Panc1 (cell line): Measurements from ENCODE around the gene PROM1. TPM values are rescaled to one million over a fixed set of nuclear protein-coding genes. Genes with fewer than 3 reads are reported as not detected.

Source experiments
- ATAC-seq: fragments of 200-7000 bp; cut with Tn5 transposase; 2 replicates; pipeline ENCODE4 v1.9.1; 2020; ENCODE audit warnings: mild to moderate bottlenecking, moderate library complexity
- BruUV-seq: library from RNA; stranded (reverse); fragments of 400-500 nt; replicated peaks from 2 replicates; lab custom pipeline; 2021; lab: Mats Ljungman, UMichigan
- CTCF ChIA-PET: fragments of 300-600 bp; sonication (Branson Sonifier 250); formaldehyde crosslinking; loops from one replicate; lab custom pipeline; 2022; ENCODE audit warnings: antibody characterized with exemption; lab: Charles Lee
- POLR2A ChIA-PET: fragments of 300-600 bp; sonication (Branson Sonifier 250); formaldehyde crosslinking; loops from one replicate; lab custom pipeline; 2022; ENCODE audit warnings: antibody characterized with exemption; lab: Charles Lee
- DNase-seq: peaks from one replicate; pipeline ENCODE4 v3.0.0-alpha.2; 2010; ENCODE audit warnings: low read depth, low spot score
- H3K27ac ChIP-seq: 2 replicates; pipeline ENCODE4 v1.5.1; 2011; ENCODE audit warnings: mild to moderate bottlenecking, low read length, inconsistent platforms
- H3K27me3 ChIP-seq: fragments of 200-500 bp; sonication (Bioruptor generic); 2 replicates; pipeline ENCODE4 v1.6.0; 2014; ENCODE audit warnings: low read length, inconsistent platforms; ENCODE audit not compliant: control insufficient read depth, insufficient read depth
- H3K36me3 ChIP-seq: fragments of 200-500 bp; sonication (Bioruptor generic); 2 replicates; pipeline ENCODE4 v1.5.1; 2014; ENCODE audit warnings: inconsistent platforms, mild to moderate bottlenecking, low read length, moderate library complexity; ENCODE audit not compliant: control insufficient read depth, insufficient read depth
- H3K4me1 ChIP-seq: 2 replicates; pipeline ENCODE4 v1.5.1; 2011; ENCODE audit warnings: inconsistent platforms, mild to moderate bottlenecking, low read length, moderate library complexity; ENCODE audit not compliant: control insufficient read depth, insufficient read depth
- H3K4me3 ChIP-seq, 2 experiments: 2 replicates each; pipeline ENCODE4 v1.5.1; 2011 to 2012; ENCODE audit warnings: low read depth in 2 of 2, low read length in 2 of 2, mild to moderate bottlenecking in 2 of 2, inconsistent platforms in 1 of 2, moderate library complexity in 1 of 2
- H3K9me3 ChIP-seq: fragments of 200-500 bp; sonication (Bioruptor generic); 2 replicates; pipeline ENCODE4 v1.5.1; 2014; ENCODE audit warnings: low read depth, mild to moderate bottlenecking, inconsistent platforms, low read length, moderate library complexity; ENCODE audit not compliant: control insufficient read depth, insufficient read depth
- CTCF ChIP-seq: fragments of 450-650 bp; IDR thresholded peaks from 2 replicates; pipeline ENCODE4 v1.5.1; 2017; ENCODE audit warnings: mild to moderate bottlenecking
- POLR2AphosphoS5 ChIP-seq: IDR thresholded peaks from 2 replicates; pipeline ENCODE4 v1.6.1; 2012; ENCODE audit warnings: mild to moderate bottlenecking, low read depth, low read length, moderate library complexity
- REST ChIP-seq, 2 experiments: IDR thresholded peaks; 2 replicates each; pipeline ENCODE4 v1.6.1; 2011 to 2012; ENCODE audit warnings: low read depth in 2 of 2, control low read depth in 1 of 2, low read length in 1 of 2, mild to moderate bottlenecking in 1 of 2, moderate library complexity in 1 of 2; ENCODE audit not compliant: insufficient read depth in 1 of 2
- SIN3A ChIP-seq: IDR thresholded peaks from 2 replicates; pipeline ENCODE4 v1.6.1; 2012; ENCODE audit warnings: low read depth, mild to moderate bottlenecking, low read length, moderate library complexity, borderline replicate concordance; ENCODE audit not compliant: insufficient read depth
- TCF7L2 ChIP-seq: IDR thresholded peaks from 2 replicates; pipeline ENCODE4 v1.6.1; 2011; ENCODE audit warnings: mild to moderate bottlenecking, low read depth, low read length, inconsistent platforms
- in situ Hi-C: cut with HindIII; loops from 2 replicates; pipeline ENCODE4 v1.10.0; 2016; ENCODE audit warnings: low sequenced_read_pairs, low pct_unique_long_range_greater_than_20kb
- intact Hi-C: fragments of 100-400 bp; cut with micrococcal nuclease; formaldehyde crosslinking; loops from one replicate; pipeline ENCODE4 v1.10.0; 2022; ENCODE audit not compliant: unreplicated experiment
- total RNA-seq: library from RNA; stranded (reverse); gene quantifications from one replicate; pipeline ENCODE4 v1.2.1, GENCODE V29; 2021; ENCODE audit not compliant: unreplicated experiment

The PROM1 gene
- total RNA-seq, 1 experiment from 2014 or later, result 0.18 TPM

GRCh38 chr4:15944895-15945294 lies 138.9 kb downstream of the PROM1 start:
- BruUV-seq, result no TSS peak
- CTCF ChIA-PET, result no interaction called here
- no peaks in the 10 kb centered on the region for H3K9me3 ChIP-seq
- H3K27ac ChIP-seq, result no peak overlapping the region
- POLR2A ChIA-PET, result no interaction called here
- H3K27me3 ChIP-seq, result no peaks in the 10 kb centered on the region
- intact Hi-C loops, result no loop called here
- in situ Hi-C loops, result no loop called here
- H3K4me1 ChIP-seq, result no peaks in the 10 kb centered on the region
- H3K4me3 ChIP-seq, result no peak overlapping the region
- ATAC-seq (no peak), DNase-seq (no peak)
- TF ChIP-seq CTCF (no peak), POLR2AphosphoS5 (no peak), SIN3A (no peak), REST (IDR thresholded peaks at IDR 0.05; ENCODE audit: insufficient read depth in 1 of 2, low read depth in 2 of 2, low read length in 1 of 2) (no peak), TCF7L2 (no peak)
- no peaks in the 10 kb centered on the region for H3K36me3 ChIP-seq

- intact Hi-C loops (no loop called here), in situ Hi-C loops (no loop called here)
- Histone ChIP-seq H3K4me3 (no peak overlapping the region), H3K9me3 (no peaks in the 10 kb centered on the region), H3K27ac (no peak overlapping the region), H3K27me3 (no peaks in the 10 kb centered on the region), H3K4me1 (no peaks in the 10 kb centered on the region), H3K36me3 (no peaks in the 10 kb centered on the region)
- ChIA-PET POLR2A (no interaction called here), CTCF (no interaction called here)
- DNase-seq (no peak), ATAC-seq (no peak)
- no TSS peak for BruUV-seq
- no peak for TF ChIP-seq REST (IDR thresholded peaks at IDR 0.05; ENCODE audit: insufficient read depth in 1 of 2, low read depth in 2 of 2, low read length in 1 of 2)
- no peak for TF ChIP-seq POLR2AphosphoS5
- TF ChIP-seq TCF7L2, result no peak
- no peak for TF ChIP-seq SIN3A
- TF ChIP-seq CTCF, result no peak
Observed at GRCh38 chr4:15942283-15942682, 141.5 kb downstream of the PROM1 start.
